Measurements from ENCODE around the gene S100A14.

GRCh38 chr1:153640861-153641260 lies 24.7 kb upstream of the S100A14 start:
- TF ChIP-seq USF2 (IDR thresholded peaks at IDR 0.05; ENCODE audit: borderline replicate concordance, low read depth, low read length) = no peak
- TF ChIP-seq RFX5 (IDR thresholded peaks at IDR 0.05; ENCODE audit: low read length) = no peak
- no peak for TF ChIP-seq CTCF (IDR thresholded peaks at IDR 0.05)
- no peak for TF ChIP-seq FOXM1 (IDR thresholded peaks at IDR 0.05; ENCODE audit: low read depth)
- no peak for TF ChIP-seq REST (IDR thresholded peaks at IDR 0.05; ENCODE audit: low read depth, low read length)
- no peak for TF ChIP-seq USF1 (IDR thresholded peaks at IDR 0.05; ENCODE audit: borderline replicate concordance, low read depth)
- TF ChIP-seq MAX (IDR thresholded peaks at IDR 0.05; ENCODE audit: low read depth) = no peak
- TF ChIP-seq RAD21 (IDR thresholded peaks at IDR 0.05; ENCODE audit: low read length) = no peak

All from SK-N-SH (cell line).